ENCODE results near the gene OR9Q1.

OR9Q1 gene

DNA sequence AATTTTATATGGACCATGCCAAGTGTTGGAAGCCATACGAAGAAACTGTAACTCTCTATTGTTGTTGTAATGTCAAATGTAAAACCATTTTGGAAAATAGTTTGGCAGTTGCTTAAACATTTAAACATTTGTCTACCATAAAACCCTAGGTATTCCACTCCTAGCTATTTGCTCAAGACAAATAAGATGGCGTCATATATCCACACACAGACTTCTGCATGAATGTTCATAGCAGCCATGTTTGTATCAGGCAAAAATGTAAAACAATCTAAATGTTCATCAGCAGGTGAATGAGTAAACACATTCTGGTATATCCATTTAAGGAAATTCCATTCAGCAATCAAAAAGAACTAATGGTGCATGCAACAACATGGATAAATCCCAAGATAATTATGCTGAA, 73.8 kb downstream of the OR9Q1 start:
- H3K4me3 ChIP-seq (ENCODE audit: low read depth, low read length): no peak overlapping the region
- TF ChIP-seq, protein P1, sequence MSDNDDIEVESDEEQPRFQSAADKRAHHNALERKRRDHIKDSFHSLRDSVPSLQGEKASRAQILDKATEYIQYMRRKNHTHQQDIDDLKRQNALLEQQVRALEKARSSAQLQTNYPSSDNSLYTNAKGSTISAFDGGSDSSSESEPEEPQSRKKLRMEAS (IDR thresholded peaks at IDR 0.05; ENCODE audit: low read depth, low read length): no peak
- TF ChIP-seq MYC (IDR thresholded peaks at IDR 0.05; ENCODE audit: low read depth, low read length) (no peak), POLR2A (IDR thresholded peaks at IDR 0.05; ENCODE audit: extremely low read depth, insufficient read length) (no peak)
- TF ChIP-seq, protein P2, sequence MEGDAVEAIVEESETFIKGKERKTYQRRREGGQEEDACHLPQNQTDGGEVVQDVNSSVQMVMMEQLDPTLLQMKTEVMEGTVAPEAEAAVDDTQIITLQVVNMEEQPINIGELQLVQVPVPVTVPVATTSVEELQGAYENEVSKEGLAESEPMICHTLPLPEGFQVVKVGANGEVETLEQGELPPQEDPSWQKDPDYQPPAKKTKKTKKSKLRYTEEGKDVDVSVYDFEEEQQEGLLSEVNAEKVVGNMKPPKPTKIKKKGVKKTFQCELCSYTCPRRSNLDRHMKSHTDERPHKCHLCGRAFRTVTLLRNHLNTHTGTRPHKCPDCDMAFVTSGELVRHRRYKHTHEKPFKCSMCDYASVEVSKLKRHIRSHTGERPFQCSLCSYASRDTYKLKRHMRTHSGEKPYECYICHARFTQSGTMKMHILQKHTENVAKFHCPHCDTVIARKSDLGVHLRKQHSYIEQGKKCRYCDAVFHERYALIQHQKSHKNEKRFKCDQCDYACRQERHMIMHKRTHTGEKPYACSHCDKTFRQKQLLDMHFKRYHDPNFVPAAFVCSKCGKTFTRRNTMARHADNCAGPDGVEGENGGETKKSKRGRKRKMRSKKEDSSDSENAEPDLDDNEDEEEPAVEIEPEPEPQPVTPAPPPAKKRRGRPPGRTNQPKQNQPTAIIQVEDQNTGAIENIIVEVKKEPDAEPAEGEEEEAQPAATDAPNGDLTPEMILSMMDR (IDR thresholded peaks at IDR 0.05; ENCODE audit: low read depth, low read length): no peak
- no peak for DNase-seq (ENCODE audit: low read depth)

DNA sequence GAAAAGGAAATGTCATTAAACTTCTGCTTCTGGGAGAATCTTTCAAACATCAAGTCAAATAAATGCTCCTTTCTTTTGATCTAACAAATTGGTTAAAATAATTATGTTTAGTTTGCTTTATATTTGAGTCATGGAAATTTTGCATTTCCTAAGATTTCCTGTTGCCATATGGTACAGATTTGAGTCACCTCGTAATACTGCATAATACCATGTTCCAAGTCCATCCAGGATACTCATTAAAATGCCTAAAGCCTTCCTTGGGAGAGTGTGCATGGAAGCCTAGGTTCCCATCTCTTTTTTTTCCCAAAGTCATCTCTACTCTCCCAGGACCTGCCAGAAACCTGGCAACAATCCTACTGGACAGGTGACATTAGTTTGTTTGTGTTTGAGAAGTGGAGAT, 97.4 kb downstream of the OR9Q1 start:
- H3K4me3 ChIP-seq (ENCODE audit: low read depth, low read length): no peak overlapping the region
- no peak for DNase-seq (ENCODE audit: low read depth)
- TF ChIP-seq MYC (IDR thresholded peaks at IDR 0.05; ENCODE audit: low read depth, low read length) (no peak), POLR2A (IDR thresholded peaks at IDR 0.05; ENCODE audit: extremely low read depth, insufficient read length) (no peak)
- TF ChIP-seq, protein P1 (IDR thresholded peaks at IDR 0.05; ENCODE audit: low read depth, low read length): no peak
- TF ChIP-seq, protein P2 (IDR thresholded peaks at IDR 0.05; ENCODE audit: low read depth, low read length): no peak

DNA sequence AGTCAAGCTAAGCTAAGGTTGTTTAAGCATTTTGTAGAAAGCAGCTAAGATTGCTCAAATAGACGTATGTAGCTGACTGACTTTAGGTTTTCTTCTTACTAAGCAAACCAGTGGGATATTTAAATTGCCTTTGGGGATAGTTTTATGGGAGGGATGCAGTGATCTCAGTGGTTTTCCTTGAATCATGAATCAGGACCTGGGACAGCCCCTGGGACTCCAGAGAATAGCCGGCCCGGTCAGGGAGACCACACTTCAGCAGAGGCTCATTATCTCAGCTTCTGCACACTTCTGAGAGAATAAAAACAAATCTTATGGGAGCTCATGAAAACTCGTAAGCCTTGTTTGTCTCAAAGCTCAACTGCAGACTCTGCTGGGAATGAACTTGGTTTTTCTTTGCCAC, 101.8 kb downstream of the OR9Q1 start, which contains the start of gene OR9I1:
Gene OR9I1 (minus strand): TSS at position 62 of the 400 bp plus-strand sequence. CDS start 6,086 bp downstream, outside the sequence.
- no peak within 1 kb of the TSS for H3K4me3 ChIP-seq (ENCODE audit: low read depth, low read length)
- TF ChIP-seq, protein P2 (IDR thresholded peaks at IDR 0.05; ENCODE audit: low read depth, low read length): no peak
- TF ChIP-seq MYC (IDR thresholded peaks at IDR 0.05; ENCODE audit: low read depth, low read length) (no peak), POLR2A (IDR thresholded peaks at IDR 0.05; ENCODE audit: extremely low read depth, insufficient read length) (no peak)
- TF ChIP-seq, protein P1 (IDR thresholded peaks at IDR 0.05; ENCODE audit: low read depth, low read length): no peak

DNA sequence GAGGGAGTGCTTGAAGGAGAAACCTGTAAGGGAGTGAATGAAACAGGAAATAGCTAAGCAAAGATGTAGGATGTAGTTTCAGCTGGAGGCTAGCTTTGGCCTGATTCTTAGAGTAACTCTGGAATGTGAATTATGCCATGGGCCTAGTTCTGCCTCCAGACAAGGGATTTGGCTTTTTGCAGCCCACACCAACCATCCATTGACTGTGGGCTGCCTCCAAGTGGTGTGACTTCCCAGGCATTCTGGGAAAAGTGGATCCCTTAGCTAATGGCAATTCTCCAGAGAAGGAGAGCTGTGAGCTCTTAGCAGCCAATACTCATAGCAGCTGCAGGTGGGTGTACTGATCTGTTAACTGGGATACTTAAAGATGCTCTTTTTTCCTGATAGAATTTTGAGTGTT, 103.7 kb downstream of the OR9Q1 start:
- no peak for DNase-seq (ENCODE audit: low read depth)
- TF ChIP-seq MYC (IDR thresholded peaks at IDR 0.05; ENCODE audit: low read depth, low read length) (no peak), POLR2A (IDR thresholded peaks at IDR 0.05; ENCODE audit: extremely low read depth, insufficient read length) (no peak)
- TF ChIP-seq, protein P1 (IDR thresholded peaks at IDR 0.05; ENCODE audit: low read depth, low read length): no peak
- TF ChIP-seq, protein P2 (IDR thresholded peaks at IDR 0.05; ENCODE audit: low read depth, low read length): no peak
- no peak overlapping the region for H3K4me3 ChIP-seq (ENCODE audit: low read depth, low read length)

More for the DNA sequence above, 101.8 kb downstream of the OR9Q1 start, which contains the start of gene OR9I1:
- DNase-seq (ENCODE audit: low read depth): no peak

DNA sequence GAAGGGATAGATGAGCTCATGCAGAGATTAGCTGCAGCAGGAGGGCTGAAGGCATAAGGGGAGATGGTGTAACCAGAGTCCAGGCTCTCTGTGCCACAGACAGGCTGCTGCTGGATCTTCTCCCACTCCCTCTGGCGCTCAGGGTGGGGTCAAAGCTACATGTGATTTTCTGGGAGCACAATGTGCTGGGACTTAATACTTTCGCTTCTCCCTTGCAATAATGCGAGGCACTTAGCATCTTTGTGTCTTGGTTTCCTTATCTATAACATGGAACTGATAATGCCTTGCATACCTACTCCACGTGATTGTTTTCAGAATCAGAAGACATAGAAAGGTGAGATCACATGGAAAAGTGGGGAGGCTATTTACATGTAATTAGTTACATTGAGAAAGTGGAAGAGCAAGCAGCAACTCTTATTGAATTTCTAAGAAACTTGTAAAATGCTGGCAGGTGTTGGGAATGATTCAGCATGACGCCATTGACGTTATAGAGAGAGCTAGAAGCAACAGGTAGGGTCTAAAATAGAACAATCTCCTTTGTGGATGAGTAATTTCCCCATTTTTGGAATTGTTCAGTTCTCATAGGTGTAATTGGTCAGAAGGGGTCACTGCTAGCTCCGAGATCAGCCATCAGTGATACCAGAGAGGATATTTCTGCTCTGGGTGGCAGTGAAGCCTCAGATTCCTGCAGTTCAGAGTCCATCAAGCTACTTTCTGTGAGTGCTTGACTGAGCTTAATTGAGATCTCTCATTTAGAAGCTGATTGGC, 109.8 kb downstream of the OR9Q1 start:
- no peak for DNase-seq (ENCODE audit: low read depth)
- no peak overlapping the region for H3K4me3 ChIP-seq (ENCODE audit: low read depth, low read length)
- TF ChIP-seq POLR2A (IDR thresholded peaks at IDR 0.05; ENCODE audit: extremely low read depth, insufficient read length) (no peak), MYC (IDR thresholded peaks at IDR 0.05; ENCODE audit: low read depth, low read length) (no peak)
- TF ChIP-seq, protein P1 (IDR thresholded peaks at IDR 0.05; ENCODE audit: low read depth, low read length): no peak
- TF ChIP-seq, protein P2 (IDR thresholded peaks at IDR 0.05; ENCODE audit: low read depth, low read length): no peak

Measured in NB4 (cell line).